Loucy (cell line): ENCODE measurements around the gene KLK3.

ENCODE experiments used
- EZH2phosphoT487 ChIP-seq: fragments of 200-600 bp; IDR thresholded peaks from 2 replicates; pipeline ENCODE4 v1.6.1; 2018; ENCODE audit warnings: antibody characterized with exemption, mild to moderate bottlenecking, moderate library complexity, borderline replicate concordance
- TF ChIP-seq, protein P1 (sequence below): fragments of 200-600 bp; sonication (generic); conservative IDR thresholded peaks from 2 replicates; pipeline ENCODE4 v1.5.1; 2014; ENCODE audit warnings: mild to moderate bottlenecking, antibody characterized with exemption, low read length

DNA sequence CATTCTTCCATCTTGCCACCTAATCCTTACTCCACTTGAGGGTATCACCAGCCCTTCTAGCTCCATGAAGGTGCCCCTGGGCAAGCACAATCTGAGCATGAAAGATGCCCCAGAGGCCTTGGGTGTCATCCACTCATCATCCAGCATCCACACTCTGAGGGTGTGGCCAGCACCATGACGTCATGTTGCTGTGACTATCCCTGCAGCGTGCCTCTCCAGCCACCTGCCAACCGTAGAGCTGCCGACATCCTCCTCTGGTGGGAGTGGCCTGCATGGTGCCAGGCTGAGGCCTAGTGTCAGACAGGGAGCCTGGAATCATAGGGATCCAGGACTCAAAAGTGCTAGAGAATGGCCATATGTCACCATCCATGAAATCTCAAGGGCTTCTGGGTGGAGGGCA, 3.1 kb upstream of the KLK3 start:
- TF ChIP-seq, protein P1, sequence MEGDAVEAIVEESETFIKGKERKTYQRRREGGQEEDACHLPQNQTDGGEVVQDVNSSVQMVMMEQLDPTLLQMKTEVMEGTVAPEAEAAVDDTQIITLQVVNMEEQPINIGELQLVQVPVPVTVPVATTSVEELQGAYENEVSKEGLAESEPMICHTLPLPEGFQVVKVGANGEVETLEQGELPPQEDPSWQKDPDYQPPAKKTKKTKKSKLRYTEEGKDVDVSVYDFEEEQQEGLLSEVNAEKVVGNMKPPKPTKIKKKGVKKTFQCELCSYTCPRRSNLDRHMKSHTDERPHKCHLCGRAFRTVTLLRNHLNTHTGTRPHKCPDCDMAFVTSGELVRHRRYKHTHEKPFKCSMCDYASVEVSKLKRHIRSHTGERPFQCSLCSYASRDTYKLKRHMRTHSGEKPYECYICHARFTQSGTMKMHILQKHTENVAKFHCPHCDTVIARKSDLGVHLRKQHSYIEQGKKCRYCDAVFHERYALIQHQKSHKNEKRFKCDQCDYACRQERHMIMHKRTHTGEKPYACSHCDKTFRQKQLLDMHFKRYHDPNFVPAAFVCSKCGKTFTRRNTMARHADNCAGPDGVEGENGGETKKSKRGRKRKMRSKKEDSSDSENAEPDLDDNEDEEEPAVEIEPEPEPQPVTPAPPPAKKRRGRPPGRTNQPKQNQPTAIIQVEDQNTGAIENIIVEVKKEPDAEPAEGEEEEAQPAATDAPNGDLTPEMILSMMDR, result no peak
- TF ChIP-seq EZH2phosphoT487, result no peak
